ENCODE data around the gene OXT.

Gene OXT

DNA sequence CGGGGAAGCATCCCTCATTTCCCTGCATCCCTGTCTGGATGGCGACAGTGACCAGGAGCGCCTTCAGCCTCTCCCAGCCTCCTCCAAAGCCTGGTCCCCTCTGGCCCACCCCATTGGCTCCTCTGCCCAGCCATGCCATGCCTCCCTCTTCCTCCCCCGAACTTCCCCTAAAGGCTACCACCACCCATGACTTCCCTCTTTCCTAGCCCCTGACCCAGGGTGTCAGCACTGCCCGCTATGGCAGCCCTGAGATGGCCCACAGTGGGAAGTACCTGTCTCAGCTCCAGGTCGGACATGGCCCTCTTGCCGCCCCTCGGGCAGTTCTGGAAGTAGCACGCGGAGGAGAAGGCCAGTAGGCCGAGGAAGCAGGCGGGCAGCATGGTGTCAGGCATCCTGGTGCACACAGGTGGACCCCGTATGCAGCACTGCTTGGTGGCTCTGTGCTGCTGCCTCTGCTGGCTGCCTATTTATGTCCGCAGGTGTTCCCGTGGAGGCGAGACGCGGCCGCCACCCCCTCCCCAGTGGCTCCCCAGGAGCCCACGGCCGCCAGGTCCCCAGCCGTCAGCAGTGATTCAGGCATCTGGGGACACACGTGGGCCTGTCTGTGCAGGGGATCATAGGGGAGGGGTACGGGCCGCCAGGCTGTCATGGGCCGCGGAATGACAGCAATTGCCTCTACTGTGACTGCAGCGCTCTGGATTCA lies 13.0 kb downstream of the OXT start, which contains the start of gene AVP:
Gene AVP (minus strand): TSS at position 442 of the 703 bp plus-strand sequence. CDS start 50 bp downstream, at position 392.
- ATAC-seq: no peak
- no peak for TF ChIP-seq CSDC2 (CRISPR knock-in tag; IDR thresholded peaks at IDR 0.05)
- TF ChIP-seq BACH2 (CRISPR knock-in tag; IDR thresholded peaks at IDR 0.05; ENCODE audit: borderline replicate concordance): no peak

- TF ChIP-seq TOX (CRISPR knock-in tag; IDR thresholded peaks at IDR 0.05; ENCODE audit: borderline replicate concordance) (no peak), PPARA (CRISPR knock-in tag; IDR thresholded peaks at IDR 0.05; ENCODE audit: borderline replicate concordance) (no peak), CSDC2 (CRISPR knock-in tag; IDR thresholded peaks at IDR 0.05) (no peak), TSHZ2 (CRISPR knock-in tag; IDR thresholded peaks at IDR 0.05) (no peak), BACH2 (CRISPR knock-in tag; IDR thresholded peaks at IDR 0.05; ENCODE audit: borderline replicate concordance) (no peak), SNAI2 (CRISPR knock-in tag; IDR thresholded peaks at IDR 0.05) (no peak), ISL1 (CRISPR knock-in tag; IDR thresholded peaks at IDR 0.05) (no peak), ZC3H10 (CRISPR knock-in tag; IDR thresholded peaks at IDR 0.05) (no peak)
- TF ChIP-seq, protein P1, sequence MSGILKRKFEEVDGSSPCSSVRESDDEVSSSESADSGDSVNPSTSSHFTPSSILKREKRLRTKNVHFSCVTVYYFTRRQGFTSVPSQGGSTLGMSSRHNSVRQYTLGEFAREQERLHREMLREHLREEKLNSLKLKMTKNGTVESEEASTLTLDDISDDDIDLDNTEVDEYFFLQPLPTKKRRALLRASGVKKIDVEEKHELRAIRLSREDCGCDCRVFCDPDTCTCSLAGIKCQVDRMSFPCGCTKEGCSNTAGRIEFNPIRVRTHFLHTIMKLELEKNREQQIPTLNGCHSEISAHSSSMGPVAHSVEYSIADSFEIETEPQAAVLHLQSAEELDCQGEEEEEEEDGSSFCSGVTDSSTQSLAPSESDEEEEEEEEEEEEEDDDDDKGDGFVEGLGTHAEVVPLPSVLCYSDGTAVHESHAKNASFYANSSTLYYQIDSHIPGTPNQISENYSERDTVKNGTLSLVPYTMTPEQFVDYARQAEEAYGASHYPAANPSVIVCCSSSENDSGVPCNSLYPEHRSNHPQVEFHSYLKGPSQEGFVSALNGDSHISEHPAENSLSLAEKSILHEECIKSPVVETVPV (CRISPR knock-in tag; IDR thresholded peaks at IDR 0.05): no peak
- ATAC-seq: no peak
Measured at GRCh38 chr20:3084986-3085360, 13.6 kb downstream of the OXT start.

- TF ChIP-seq RARB (CRISPR knock-in tag; IDR thresholded peaks at IDR 0.05) (no peak), OSR1 (CRISPR knock-in tag; IDR thresholded peaks at IDR 0.05) (no peak), TSHZ2 (CRISPR knock-in tag; IDR thresholded peaks at IDR 0.05) (no peak), SNAI2 (CRISPR knock-in tag; IDR thresholded peaks at IDR 0.05) (no peak)
- TF ChIP-seq, protein P1 (CRISPR knock-in tag; IDR thresholded peaks at IDR 0.05): no peak
- no peak for ATAC-seq
Measured at GRCh38 chr20:3085571-3086072, 14.2 kb downstream of the OXT start.

DNA sequence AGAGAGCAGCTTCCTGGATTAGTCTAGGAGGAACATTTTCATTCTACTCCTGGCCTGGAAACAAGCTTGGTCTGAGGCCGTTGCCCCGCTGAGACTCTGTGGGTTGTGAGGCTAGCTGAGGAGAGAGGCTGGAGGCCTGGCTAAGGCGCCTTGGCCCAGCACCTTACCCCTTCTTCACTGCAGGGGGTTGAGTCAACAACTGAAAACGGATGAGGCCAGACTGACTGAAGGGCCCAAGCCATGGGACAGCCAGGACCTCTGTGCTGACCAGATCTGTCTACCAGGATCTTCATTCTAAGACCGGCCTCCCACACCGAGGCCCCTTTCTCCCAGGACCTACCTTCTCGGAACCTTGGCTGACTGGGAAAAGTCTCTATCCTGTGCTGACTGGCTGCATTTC lies 16.6 kb downstream of the OXT start:
- no peak for ATAC-seq
- TF ChIP-seq, protein P1 (CRISPR knock-in tag; IDR thresholded peaks at IDR 0.05): no peak
- no peak for TF ChIP-seq ZFP30 (CRISPR knock-in tag; IDR thresholded peaks at IDR 0.05)
- TF ChIP-seq ZNF70 (CRISPR knock-in tag; IDR thresholded peaks at IDR 0.05): no peak
- TF ChIP-seq TOX (CRISPR knock-in tag; IDR thresholded peaks at IDR 0.05; ENCODE audit: borderline replicate concordance): no peak
- no peak for TF ChIP-seq ZFP3 (CRISPR knock-in tag; IDR thresholded peaks at IDR 0.05)
- no peak for TF ChIP-seq ZNF8 (CRISPR knock-in tag; IDR thresholded peaks at IDR 0.05)
- TF ChIP-seq ARNTL (CRISPR knock-in tag; IDR thresholded peaks at IDR 0.05; ENCODE audit: borderline replicate concordance, low read depth): no peak
- TF ChIP-seq ZNF565 (CRISPR knock-in tag; conservative IDR thresholded peaks at IDR 0.05; ENCODE audit: low read depth): no peak
- TF ChIP-seq PPARA (CRISPR knock-in tag; IDR thresholded peaks at IDR 0.05; ENCODE audit: borderline replicate concordance): no peak
- TF ChIP-seq RARB (CRISPR knock-in tag; IDR thresholded peaks at IDR 0.05): no peak
- TF ChIP-seq POU6F1 (CRISPR knock-in tag; IDR thresholded peaks at IDR 0.05; ENCODE audit: borderline replicate concordance, low read depth): no peak
- no peak for TF ChIP-seq CSDC2 (CRISPR knock-in tag; IDR thresholded peaks at IDR 0.05)
- no peak for TF ChIP-seq ESRRG (CRISPR knock-in tag; IDR thresholded peaks at IDR 0.05)
- no peak for TF ChIP-seq ISL1 (CRISPR knock-in tag; IDR thresholded peaks at IDR 0.05)
- TF ChIP-seq, protein P2, sequence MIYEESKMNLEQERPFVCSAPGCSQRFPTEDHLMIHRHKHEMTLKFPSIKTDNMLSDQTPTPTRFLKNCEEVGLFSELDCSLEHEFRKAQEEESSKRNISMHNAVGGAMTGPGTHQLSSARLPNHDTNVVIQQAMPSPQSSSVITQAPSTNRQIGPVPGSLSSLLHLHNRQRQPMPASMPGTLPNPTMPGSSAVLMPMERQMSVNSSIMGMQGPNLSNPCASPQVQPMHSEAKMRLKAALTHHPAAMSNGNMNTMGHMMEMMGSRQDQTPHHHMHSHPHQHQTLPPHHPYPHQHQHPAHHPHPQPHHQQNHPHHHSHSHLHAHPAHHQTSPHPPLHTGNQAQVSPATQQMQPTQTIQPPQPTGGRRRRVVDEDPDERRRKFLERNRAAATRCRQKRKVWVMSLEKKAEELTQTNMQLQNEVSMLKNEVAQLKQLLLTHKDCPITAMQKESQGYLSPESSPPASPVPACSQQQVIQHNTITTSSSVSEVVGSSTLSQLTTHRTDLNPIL (CRISPR knock-in tag; IDR thresholded peaks at IDR 0.05; ENCODE audit: low read depth): no peak
- TF ChIP-seq ZC3H10 (CRISPR knock-in tag; IDR thresholded peaks at IDR 0.05): no peak
- no peak for TF ChIP-seq SNAI2 (CRISPR knock-in tag; IDR thresholded peaks at IDR 0.05)
- no peak for TF ChIP-seq OSR1 (CRISPR knock-in tag; IDR thresholded peaks at IDR 0.05)

All from SK-N-SH treated with all-trans-retinoic acid at 6 μM for 48 hours (cell line).